Stimulated activated CD4-positive, alpha-beta T cell treated with anti-CD3 and anti-CD28 coated beads, Interleukin-4, amount 100 ng/mL, for 24 hours (primary cell): ENCODE data around the gene LFNG.
"Not testable (repeated sequence)": the region's sequence is repeated elsewhere in the genome, so short reads cannot be mapped to it uniquely, and the experiment has no call there.

Experiments
- DNase-seq: peaks from one replicate; pipeline ENCODE4 v3.0.0-alpha.2; 2020

Gene LFNG

GRCh38 chr7:2553831-2554581, 34.4 kb downstream of the LFNG start:
- DNase-seq = no peak

- DNase-seq = no peak
Observed at GRCh38 chr7:2554661-2555111, 35.1 kb downstream of the LFNG start.

DNA sequence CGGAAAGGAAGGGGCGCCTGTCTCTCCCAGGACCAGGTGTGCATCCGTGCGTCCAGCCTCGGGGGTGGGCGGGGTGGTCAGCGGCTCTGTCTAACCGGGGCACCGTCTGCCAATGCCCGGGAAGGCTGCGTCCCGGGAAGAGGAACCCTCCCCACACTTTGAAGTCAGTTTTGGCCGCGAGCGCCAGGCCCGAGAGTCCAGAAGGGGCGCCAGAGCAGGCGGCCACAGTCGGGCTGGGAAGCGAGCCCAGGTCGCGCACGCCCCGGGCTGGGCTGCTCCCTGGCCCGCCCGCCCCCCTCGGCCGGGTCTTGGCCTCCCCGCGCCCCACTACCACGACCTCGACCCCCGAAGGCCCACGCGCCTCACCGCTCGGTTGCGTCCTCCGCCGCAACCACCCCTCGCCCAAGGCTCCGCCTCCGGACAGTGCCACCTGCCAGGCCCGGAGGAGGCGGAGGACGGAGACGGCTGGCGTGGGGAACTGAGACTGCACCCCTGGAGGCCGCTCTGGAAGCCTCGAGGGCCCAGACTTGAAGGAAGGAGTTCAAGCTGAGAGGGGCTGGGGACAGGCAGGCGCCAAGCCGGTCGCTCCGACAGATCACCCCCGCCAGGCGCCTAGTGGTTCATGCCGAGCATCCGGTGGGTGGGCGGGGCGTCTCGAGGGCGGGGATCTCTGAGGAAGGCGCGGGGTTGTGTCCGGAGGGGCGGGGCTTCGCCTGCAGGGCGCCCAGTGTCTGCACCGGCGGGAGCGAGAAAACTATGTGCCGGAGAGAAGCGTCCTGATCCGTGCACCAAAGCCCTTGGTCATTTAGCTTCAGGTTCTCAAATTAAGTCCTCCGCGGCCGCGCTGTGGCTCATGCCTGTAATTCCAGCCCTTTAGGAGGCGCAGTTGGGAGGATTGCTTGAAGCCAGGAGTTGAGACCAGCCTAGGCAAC, 35.8 kb downstream of the LFNG start, which contains the start of gene BRAT1:
Gene BRAT1, minus strand, starts transcription at position 404 of the 932 bp plus-strand sequence. CDS start 1,093 bp downstream, outside the sequence.
- peak; percentile 96 for DNase-seq

- DNase-seq = peak; percentile 91
Observed at GRCh38 chr7:2558629-2559282, 39.2 kb downstream of the LFNG start, which contains the start of gene IQCE. Gene IQCE, plus strand, starts transcription at chr7:2558979. Its CDS starts 203 bp downstream, at chr7:2559182.

GRCh38 chr7:2559283-2559950, 39.8 kb downstream of the LFNG start:
- peak; percentile 25 for DNase-seq

GRCh38 chr7:2563955-2564354, 44.4 kb downstream of the LFNG start:
- DNase-seq = not testable (repeated sequence)

DNA sequence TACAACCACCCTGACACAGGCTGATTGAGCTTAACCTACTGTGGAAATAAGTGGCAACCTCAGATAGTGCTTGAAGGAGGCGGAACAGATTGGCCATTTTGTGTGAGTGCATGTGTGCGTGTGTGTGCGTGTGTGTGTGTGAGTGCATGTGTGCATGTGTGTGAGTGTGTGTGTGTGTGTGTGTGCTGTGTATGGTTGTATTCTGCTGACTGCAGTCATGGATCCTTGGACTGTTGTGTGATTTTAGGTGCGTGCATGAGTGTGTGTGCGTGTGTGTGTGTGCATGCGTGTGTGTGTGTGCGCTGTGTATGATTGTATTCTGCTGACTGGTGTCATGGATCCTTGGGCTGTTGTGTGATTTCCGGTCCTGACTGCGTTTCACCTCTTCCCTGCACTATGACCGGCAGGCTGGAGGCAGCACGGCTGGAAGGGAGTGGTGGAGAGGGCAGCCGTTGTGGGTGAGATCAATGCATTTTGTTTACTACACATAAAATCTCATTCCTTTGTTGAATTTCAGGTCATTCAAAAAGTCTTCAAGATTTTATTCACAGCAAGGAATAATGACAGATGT, 45.5 kb downstream of the LFNG start:
- DNase-seq = no peak

DNA sequence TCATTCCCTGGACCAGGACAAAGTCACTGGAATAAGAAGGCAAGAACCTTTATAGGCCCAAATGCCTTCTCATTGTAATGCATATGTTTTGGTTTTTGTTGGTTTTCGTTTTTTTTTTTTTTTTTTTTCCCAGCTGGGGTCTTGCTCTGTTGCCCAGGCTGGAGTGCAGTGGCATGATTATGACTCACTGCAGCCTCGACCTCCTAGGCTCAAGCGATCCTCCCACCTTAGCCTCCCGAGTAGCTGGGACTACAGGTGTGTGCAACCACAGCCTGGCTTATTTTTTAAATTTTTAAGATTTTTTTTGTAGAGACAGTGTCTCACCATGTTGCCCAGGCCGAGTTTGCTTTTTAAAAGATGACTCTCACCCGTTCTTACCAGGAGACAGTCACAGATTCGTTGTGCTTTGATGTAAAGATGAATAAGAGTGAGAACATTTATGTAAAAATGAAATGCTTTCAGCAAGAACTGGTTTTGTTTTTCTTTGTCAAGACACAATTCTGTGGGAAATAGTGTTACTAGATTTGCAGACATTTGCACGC, 46.8 kb downstream of the LFNG start:
- no peak for DNase-seq

DNA sequence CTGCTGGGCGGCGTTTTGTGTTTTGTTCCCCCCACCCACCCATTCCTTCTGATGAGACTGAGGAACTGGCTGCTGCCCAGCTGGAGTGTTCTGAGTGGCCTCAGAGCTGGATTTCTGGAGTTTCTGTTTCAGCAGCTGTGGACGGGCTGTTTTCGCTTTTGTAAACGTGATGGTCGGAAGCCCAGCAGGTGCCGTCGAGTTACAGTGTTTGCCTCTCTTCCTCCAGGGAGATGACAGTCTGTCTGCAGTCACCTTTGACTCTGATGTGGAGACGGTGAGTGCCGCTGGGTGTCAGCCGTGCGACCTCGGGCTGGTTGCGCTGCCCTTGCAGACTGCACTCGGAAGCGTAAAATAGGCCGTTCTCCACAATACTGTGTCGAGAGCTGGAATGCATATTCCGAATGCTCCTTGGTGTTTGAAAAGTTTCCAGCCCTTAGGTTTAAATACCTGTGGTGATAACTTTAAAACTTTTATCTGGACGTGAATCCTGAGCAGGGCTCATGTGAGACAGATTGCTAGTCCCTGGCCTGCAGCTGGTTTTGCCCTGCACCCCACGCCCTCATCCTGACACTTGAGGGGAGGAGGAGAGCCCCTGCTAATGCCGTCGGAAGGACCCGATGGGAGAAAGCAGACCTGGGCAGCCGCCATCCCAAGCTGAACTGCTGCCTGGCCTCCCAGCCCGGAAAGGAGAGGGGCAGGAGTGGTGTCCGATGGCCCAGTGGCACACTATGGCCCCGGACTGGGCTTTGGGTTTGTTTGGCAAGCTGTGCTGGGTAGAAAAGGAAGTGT, 47.5 kb downstream of the LFNG start:
- DNase-seq = peak; percentile 30

- DNase-seq = no peak
Observed at GRCh38 chr7:2567679-2568278, 48.2 kb downstream of the LFNG start.

GRCh38 chr7:2568521-2569223, 49.1 kb downstream of the LFNG start:
- DNase-seq = no peak

GRCh38 chr7:2569421-2569820, 49.8 kb downstream of the LFNG start:
- no peak for DNase-seq

DNA sequence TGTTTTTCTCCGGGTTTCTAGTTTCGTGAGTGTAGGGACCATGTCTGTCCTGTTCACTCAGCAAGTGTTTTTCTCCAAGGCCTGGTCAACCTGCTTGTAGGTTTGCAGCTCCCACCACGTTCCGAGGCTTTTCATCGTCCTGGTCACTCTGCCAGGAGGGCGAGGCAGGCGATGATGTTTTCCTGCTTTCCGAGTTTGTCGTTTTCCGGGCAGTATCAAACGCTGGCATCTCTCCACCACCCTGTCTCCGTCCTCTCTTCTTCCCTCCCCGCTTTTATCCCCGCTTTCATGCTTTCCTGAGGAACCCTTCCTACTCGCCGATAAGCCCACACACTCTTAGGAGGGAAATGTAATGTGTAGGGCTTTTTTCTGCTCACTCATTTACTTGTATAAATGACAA, 50.4 kb downstream of the LFNG start:
- DNase-seq = no peak

GRCh38 chr7:2571409-2571808, 51.8 kb downstream of the LFNG start:
- DNase-seq = no peak

DNA sequence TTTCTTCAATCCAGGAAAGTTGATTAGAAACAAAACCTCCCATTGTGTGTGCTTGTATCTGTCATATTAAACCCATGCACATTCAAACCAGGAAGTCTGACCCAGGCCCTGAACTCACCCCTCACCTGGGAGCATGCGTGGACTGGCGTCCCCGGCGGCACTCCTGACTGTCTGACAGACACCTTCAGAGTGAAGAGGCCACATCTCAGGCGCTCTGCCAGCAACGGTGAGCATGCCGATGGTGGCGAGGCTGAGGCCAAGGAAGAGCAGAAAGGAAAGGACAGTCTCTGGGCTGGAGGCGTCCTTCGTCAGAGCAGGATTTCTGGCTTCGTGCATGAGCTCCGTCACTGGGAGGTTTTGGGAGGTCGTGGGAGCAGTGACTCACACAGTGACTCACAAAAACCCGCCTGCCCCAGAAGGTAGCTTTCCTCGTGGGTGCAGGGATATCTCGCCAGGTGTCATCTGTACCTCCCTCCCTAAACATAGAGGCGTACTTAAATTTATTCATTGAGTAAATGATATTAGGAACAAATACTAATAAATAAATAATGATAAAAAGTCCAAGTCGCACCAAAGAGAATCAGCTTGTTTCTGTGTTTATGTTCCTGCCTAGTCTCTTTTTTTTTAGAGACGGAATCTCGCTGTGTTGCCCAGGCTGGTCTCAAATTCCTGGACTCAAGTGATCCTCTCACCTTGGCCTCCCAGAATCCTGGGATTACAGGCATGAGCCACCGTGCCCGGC, 52.7 kb downstream of the LFNG start:
- peak; percentile 18 for DNase-seq

- no peak for DNase-seq
Observed at GRCh38 chr7:2573761-2574160, 54.2 kb downstream of the LFNG start.

- DNase-seq = no peak
Observed at GRCh38 chr7:2575046-2575732, 55.6 kb downstream of the LFNG start.

- DNase-seq = no peak
Observed at GRCh38 chr7:2575733-2576340, 56.3 kb downstream of the LFNG start.
